GM21526 (cell line): ENCODE data around the gene KIF1B.

Experiments
- ATAC-seq: cut with Tn5 transposase; IDR thresholded peaks from one replicate; pipeline ENCODE4 v1.9.1; 2021; ENCODE audit warnings: moderate library complexity; ENCODE audit not compliant: unreplicated experiment, low FRiP score

Gene KIF1B

DNA sequence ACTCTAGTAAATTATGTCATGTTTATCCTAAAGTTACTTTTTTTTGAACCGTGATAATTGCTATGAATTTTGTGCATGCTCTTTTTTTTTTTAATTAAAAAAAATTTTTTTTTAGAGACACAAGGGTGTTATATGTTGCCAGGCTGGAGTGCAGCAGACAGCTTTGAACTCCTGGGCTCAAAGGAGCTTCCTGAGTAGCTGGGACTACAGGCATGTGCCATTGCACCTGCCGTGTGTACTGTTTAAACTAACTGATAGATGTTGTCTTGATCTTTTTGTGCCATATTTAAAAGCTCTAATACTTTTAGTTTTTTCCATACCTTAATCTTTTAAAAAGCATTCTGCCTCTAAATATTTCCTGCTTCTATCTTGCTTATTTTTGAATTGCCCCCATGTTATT lies 60.7 kb downstream of the KIF1B start:
- ATAC-seq: no peak

DNA sequence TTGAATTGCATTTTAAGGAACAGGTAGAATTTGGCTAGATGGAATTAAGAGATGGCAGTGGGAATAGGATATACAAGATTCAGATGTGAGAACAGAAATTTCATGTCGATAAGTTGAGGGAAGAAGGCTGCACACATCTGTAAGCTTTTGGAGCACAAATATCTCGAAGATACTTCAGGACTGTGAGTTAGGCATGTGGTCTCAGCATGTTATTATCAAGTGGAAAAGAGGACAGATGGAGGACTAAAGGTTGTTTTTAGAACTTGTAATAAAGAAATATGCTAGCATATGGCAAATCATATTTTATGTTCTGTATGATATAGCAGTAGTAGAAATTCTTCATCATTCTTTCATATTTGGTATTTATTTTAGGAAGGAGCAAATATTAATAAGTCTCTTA lies 61.5 kb downstream of the KIF1B start:
- no peak for ATAC-seq

DNA sequence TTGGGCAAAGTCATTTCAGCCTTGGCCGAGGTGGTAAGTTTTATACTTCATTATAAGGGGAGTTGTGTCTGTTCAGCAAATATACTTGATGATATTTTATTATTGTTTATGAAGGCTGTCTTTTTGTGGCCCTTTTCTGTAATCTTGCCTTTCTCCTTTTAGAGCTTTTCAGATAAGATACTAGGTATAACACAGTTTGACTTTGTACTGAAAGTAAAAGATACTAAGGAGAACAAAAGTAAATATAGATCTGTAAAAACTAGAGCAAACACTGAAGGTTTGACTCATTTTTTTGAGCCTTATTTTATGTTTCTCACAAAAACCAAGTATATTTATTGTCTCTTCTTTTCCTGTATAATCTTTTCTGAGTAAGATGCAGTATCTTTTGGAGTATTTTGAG lies 61.9 kb downstream of the KIF1B start:
- no peak for ATAC-seq

DNA sequence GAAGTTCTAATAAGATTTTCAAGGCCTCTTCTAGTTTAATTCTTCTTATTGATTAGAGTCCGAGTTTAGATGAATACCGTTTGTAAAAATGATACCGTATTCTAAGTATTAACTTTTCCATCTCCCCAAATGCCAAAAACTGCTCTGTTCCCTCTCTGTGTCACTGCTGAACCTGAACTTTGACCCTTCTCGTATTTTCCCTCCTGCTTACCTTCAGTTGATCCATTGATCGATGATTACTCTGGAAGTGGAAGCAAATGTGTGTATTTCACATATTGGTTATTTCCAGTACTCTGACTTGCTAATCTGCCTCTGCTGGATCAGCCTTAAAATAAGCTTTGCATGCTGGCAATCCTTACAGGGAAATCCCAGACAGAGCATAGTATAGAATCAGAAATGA lies 68.5 kb downstream of the KIF1B start:
- ATAC-seq: no peak

DNA sequence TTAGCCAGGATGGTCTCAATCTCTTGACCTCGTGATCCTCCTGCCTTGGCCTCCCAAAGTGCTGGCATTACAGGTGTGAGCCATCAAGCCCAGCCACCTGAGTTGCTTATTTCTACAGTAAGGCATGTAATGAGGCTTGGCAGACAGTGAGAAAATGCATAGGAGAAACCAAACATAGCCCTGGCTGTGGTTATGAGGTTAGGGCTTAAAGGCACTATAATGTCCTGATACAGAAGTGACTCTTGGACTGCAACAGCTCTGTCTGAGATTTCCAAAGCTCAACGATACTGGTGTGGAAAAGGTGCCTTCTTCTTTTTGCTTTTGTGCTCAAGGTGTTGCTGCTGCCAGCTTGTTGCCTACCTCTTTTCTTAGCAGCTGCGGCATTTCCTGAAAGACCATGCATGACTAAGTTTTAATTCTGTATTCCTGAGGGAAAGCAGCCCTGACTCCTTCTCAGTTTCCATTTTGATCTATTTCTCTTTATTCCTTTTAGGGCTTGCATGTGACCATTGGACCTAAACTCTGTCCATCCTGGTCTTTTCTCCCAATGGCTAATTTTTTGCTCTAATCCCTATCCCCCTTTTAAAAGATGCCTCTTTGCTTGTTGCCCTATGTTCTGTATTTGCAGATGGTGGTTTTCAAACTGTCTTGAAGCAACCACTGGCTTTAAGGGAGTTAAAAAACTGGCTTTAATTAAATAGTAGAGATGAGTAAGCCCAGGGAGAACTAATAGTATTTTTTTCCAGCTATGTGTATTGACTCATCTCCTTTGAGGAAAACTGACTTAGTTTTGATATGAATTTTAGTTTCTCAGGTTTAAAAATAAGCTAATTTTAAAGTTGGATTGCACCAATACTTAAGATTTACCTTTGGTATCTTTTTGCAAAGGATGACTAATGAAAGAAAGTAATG lies 70.3 kb downstream of the KIF1B start:
- no peak for ATAC-seq

DNA sequence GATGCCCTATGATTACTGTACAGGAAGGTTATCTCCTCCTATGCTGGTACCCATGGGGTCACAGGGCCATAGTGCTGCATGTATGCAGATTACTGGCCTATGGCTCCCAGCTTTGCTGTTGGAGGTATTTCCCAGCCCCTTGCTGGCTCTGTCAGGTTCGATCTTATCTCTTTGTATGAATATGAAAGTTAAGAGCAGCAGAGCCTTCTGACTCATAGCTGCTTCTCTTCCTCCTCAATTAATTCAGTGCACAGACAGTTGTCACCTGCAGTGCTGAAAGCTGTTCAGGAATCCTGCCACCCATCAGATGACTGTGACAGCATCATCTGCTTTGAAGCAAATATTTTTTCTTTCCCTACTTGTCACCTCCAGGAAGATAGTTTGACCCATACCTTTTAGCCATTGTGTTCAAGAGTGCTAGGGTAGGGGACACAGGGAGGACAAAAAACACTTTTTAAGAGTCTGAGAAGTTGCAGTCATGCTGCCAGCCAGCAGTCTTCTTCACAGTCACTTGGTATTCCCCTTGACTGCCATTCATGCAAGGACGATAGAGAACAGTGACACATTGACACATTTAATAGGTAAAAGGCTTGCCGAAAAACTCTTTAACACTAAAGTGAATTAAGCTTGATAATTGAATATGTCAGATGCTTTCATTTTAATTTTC lies 73.1 kb downstream of the KIF1B start:
- no peak for ATAC-seq

DNA sequence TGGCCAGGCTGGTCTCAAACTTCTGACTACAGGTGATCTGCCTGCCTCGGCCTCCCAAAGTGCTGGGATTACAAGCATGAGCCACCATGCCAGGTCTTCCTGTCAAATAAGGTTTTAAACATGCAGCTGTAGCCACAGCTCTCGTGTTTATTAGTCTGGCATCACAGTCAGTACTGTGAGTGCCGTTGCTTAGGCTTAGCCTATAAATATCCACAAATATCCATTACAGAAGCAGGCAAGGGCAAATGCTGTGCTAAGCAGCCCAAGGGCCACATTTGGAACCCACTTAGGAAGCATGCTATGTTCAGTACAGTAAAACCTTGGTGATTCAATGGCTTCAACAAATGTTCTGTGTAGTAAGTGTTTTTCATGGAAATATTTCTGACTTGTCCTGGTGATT lies 75.9 kb downstream of the KIF1B start:
- no peak for ATAC-seq

DNA sequence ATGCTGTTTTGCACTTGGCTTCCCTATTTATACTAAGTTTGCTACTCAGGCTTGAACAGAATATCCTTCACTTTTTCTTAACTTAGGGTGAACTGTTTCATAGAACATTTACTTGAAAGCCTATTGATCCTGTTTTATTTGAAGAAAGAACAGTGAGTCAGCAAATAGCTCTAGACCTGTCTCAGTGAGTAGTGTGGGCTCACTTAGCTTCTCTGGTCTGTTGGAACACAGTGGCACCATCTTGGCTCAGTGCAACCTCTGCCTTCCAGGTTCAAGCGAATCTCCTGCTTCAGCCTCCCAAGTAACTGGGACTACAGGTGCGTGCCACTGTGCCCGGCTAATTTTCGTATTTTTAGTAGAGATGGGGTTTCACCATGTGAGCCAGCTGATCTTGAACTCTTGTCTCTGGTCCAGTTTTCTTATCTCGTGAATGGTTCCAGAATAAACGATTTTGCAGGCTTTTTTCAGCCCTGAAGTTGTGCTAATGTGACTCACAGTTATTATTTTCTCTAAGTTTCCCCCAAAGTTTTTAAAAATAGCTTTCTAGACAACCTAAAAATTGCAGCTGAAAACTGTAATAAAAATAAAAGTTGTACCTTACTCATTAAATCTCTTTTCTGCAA lies 76.8 kb downstream of the KIF1B start:
- no peak for ATAC-seq

DNA sequence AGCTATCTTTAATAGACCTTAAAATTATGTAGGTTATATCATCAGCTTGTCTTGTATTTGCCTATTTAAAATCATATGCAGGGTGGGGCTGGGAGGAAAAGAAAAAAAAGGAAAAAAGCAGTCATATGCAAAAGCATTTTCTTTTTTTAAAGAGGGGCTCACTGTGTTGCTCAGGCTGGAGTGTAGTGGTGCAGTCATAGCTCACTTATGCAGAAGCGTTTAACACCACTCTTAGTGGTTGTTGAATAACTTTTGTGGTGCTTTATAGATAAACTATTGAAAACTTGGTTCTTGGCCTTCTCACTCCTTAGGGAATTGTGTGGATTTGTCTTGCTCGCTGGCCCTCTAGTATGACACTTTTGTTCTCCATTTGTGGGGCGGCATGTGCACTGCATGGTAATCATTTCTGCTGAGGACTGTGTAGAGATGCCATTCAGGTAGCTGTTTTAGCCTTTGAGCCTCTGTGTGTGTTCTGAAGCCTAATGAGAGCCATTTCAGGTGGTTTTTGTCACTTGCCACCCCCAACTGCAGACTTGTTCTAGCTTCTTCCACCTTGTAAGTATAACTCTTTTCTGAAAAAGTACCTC lies 77.8 kb downstream of the KIF1B start:
- no peak for ATAC-seq

DNA sequence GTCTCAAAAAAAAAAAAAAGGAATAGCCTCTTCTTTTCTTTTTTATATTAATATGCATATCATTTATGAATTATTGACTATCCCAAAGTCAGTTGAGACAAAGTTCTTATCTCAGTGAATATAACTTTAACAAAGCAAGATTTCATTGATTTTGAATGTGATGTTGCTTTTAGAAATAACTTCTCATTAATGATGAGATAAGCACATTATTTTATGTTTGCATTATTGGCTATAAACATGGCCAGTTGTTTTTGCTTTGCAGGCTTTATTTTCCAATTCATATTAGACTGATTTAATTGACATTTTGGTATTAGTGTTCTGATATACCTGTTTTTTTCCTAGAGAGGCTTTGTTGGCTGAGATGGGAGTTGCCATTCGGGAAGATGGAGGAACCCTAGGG lies 81.3 kb downstream of the KIF1B start:
- no peak for ATAC-seq

DNA sequence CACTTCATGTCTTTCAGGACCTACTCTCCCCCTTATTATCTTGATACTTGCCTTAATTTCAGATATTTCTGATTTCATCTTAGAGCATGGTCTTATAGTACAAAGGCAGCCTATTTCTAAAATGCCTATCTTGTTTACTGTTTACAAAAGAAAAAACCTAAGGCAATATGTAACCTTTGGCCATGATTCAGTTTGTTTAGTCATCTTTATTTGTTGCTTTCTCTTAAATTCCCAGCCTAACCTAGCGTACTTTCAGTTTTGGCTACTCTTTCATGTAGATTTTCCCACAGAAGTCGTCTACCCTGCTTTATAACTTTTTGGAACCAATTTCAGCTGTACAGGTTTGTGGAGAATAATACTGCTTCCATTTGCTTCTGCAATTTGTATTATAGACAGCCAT lies 81.8 kb downstream of the KIF1B start:
- no peak for ATAC-seq

DNA sequence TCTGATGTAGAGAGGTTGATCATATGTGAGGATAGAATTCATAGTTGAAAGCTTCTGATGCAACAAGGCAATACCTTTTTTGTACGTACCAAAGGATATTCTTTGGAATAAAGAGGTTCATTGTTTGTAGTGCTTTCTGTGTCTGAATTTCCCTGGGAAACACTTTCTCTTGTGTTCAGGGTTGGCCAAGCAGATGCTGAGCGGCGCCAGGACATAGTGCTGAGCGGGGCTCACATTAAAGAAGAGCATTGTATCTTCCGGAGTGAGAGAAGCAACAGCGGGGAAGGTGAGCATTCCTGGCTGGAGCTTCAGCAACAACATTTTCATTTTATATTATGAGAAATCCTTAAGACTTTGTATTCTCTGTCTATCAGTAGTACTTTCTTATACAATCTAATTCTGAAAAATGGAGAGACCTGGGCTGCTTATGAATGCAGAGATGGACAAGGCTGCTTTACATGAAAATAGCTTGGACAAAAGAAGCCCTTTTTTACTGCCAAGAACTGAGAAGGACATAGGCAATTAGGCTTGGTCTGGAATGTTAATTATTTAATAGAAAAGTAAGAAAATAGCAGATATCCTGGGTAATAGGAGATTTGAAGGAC lies 85.2 kb downstream of the KIF1B start:
- ATAC-seq: no peak

DNA sequence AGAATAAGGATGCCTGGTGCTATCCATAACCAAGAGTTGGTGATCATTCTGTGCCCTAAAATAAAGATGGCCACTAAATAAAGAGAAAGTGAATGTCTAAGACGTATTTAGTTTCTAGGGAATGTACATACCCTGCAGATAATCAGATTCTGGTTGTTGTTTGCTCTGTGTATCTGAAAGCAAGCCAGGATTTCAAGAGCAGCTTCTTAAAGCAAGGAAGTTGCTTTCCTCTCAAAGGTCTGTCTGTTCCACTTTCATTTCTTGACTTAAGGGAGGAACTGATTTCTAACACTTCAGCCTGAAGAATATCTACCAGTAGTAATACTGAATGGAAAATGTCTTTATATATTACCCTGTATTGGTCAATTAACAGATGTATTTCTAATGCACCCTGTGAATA lies 88.8 kb downstream of the KIF1B start:
- ATAC-seq: no peak

DNA sequence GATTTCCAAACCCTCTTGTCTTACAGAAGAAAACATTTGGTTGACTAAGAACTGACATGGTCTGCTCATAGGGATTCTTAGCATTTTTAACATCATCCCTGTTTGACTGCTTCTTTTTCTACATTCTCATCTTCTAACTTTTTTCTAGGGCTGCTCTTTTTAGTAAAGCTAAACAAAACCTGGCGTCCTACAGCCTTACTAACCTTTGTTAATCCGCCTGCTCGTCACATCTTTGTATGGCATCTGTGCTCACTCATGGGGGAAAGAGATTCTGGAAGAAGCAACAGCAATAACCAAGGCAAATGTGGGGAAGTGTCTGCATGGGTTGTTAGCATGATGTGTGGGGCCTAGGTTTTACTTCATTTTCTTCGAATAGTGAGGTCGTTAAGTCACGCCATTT lies 92.0 kb downstream of the KIF1B start:
- no peak for ATAC-seq

DNA sequence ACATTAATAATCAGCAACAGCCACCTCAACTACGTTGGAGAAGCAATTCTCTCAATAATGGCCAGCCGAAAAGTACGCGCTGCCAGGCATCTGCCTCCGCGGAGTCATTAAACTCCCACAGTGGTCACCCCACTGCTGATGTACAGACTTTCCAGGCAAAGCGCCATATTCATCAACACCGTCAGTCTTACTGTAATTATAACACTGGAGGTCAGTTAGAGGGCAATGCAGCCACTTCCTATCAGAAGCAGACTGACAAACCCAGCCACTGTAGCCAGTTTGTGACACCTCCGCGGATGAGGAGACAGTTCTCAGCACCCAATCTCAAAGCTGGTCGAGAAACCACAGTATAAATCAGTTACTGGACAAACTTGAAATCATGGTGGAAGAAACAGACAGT lies 93.9 kb downstream of the KIF1B start:
- ATAC-seq: no peak

DNA sequence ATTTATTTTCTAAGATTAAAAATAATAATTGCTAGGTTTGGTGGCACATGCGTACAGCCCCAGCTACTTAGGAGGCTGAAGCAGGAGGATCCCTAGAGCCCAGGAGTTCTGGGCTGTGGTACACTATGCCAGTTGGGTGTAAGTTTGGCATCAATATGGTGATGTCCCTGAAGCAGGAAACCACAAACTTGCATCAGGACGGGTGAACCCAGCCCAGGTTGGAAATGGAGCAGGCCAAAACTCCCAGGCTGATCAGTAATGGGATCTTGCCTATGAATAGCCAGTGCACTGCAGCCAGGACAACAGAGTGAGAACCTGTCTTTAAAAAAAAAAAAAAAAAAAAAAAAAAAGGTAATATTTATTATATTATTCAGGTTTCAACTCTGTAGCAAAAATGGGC lies 96.1 kb downstream of the KIF1B start:
- ATAC-seq: no peak

DNA sequence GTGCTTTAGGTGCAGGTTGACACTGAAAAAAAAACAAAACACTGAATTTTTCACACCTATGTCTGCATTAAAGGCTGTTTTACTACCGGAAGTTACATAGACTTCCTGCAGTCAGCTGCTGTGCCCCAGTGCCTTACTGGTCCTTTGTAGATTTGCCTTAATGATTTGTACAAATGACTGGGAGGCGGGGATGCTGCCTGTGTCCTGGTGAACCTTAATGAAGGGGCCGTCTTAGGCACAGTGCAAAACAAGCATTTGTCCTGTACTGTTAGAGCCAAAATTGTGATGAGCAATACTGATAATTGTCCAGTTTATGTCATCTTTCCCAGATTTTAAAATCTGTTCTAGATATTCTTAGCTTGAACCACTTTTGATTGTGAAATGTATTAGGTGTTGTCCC lies 97.6 kb downstream of the KIF1B start:
- ATAC-seq: no peak

DNA sequence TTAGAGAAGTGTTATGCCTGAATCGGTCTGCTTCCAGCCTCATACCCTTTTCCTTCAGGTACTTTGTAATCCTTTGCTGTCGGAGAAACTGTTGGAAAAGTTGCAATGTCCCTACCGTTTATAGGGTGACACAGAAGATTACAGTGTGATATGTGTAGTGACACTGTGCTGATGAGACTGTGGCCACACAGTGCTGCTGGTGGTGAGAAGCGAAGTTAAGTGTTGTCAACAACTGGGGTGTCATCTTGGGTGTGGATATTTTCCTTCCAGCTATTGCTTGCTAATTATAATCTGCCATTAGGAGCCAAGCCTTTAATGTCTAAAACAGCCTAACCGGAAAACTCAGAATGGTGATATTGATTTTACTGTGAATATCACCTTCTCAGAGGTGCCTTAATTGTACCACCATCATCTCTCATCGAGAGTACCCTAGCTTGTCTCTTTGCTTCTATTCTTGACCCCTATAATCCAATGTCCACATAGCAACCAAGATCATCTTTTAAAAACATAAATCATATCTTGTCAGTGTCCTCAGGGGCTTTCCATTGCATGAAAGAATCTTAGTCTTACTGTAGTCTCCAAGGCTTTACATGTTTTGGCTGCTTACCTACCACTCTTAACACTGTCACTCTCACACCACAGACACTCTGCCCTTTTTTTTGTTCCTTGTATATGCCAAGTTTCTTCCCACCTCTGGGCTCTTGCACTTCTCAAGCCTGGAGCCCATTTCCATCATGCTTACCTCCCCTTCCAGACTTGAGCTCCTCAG lies 99.1 kb downstream of the KIF1B start:
- ATAC-seq: no peak

DNA sequence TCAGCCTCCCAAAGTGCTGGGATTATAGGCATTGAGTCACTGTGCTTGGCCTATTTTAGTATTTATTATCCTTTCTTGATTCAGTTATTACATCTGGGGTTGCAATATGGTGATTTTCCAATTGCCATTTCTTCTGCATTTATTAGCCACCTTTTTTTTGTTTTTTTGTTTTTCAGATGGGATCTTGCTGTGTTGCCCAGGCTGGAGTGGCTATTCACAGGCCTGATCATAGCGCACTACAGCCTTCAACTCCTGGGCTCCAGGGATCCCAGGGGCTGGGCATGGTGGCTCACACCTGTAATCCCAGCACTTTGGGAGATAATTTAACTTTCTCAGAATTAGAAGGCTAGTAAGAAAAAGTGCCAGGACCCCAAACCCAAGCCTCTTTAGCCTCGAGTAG lies 106.4 kb downstream of the KIF1B start:
- no peak for ATAC-seq

DNA sequence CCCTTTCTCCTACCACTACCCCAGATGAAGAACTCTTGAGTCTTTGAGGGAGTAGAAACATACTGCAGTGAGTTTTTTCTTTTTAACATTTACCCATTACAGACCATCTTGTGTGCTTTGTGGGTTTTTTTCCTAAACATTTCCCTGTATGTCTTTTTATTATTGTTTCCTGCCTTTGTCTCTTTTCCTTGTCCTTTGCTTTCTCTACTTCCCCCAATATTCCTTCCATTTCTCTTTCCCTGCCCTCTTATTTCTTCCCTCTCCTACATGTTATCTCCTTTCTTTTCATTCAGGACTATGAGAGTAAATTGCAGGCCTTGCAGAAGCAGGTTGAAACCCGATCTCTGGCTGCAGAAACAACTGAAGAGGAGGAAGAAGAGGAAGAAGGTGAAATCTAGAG lies 109.4 kb downstream of the KIF1B start:
- no peak for ATAC-seq
